ENCODE measurements around the gene PODNL1.
A peak's percentile ranks its signal among the peaks of the same experiment; 100 is the strongest.

PODNL1 gene

DNA sequence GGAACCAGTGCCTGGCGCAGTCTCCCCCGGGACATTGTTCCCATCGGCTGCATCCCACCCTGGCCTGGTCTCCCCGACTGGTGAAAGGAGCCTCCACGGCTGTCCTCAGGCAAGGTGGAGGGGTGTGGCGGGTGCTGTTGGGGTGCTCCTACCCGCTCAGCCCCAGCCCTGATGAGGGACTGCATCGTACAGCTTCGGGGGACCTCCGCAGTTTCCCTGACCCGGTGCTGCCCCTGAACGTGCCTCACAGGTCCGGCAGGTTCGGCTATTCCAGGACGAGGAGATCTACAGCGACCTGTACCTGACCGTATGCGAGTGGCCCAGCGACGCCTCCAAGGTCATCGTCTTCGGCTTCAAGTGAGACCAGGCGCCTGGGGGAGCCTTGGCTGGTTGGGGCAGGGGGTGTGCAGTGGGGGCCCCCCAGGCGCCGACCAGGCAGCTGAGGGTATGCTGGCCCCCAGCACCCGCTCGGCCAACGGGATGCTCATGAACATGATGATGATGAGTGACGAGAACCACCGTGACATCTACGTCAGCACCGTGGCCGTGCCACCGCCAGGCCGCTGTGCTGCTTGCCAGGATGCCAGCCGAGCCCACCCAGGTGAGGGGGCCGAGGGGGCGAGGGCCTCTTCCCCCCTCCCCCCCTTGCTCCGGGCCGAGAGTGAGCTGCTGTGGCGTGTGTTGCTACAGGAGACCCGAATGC lies 17.6 kb upstream of the PODNL1 start:
- TF ChIP-seq, protein P1, sequence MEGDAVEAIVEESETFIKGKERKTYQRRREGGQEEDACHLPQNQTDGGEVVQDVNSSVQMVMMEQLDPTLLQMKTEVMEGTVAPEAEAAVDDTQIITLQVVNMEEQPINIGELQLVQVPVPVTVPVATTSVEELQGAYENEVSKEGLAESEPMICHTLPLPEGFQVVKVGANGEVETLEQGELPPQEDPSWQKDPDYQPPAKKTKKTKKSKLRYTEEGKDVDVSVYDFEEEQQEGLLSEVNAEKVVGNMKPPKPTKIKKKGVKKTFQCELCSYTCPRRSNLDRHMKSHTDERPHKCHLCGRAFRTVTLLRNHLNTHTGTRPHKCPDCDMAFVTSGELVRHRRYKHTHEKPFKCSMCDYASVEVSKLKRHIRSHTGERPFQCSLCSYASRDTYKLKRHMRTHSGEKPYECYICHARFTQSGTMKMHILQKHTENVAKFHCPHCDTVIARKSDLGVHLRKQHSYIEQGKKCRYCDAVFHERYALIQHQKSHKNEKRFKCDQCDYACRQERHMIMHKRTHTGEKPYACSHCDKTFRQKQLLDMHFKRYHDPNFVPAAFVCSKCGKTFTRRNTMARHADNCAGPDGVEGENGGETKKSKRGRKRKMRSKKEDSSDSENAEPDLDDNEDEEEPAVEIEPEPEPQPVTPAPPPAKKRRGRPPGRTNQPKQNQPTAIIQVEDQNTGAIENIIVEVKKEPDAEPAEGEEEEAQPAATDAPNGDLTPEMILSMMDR (IDR thresholded peaks at IDR 0.05) = no peak
- no peak overlapping the region for H3K27ac ChIP-seq
- no peak overlapping the region for H3K4me3 ChIP-seq
- no peak for DNase-seq (ENCODE audit: low spot score)

DNA sequence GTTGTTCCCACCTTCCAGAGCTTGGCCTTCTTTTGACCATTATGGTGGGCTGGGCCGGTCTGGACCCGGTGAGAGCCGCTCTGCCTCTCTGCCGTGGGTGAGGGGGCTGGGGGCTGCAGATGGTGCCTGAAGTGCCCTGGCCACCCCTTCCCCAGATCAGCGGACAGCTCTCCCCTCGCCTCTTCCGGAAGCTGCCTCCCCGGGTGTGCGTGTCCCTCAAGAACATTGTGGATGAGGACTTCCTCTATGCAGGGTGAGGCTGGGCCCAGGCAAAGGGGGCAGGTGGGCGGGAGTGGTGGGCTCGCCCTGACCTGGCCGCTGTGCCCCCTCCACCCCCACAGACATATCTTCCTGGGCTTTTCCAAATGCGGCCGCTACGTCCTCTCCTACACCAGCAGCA lies 16.0 kb upstream of the PODNL1 start:
- TF ChIP-seq, protein P1 (IDR thresholded peaks at IDR 0.05) = no peak
- Histone ChIP-seq H3K27ac (no peak overlapping the region), H3K4me3 (no peak overlapping the region)

DNA sequence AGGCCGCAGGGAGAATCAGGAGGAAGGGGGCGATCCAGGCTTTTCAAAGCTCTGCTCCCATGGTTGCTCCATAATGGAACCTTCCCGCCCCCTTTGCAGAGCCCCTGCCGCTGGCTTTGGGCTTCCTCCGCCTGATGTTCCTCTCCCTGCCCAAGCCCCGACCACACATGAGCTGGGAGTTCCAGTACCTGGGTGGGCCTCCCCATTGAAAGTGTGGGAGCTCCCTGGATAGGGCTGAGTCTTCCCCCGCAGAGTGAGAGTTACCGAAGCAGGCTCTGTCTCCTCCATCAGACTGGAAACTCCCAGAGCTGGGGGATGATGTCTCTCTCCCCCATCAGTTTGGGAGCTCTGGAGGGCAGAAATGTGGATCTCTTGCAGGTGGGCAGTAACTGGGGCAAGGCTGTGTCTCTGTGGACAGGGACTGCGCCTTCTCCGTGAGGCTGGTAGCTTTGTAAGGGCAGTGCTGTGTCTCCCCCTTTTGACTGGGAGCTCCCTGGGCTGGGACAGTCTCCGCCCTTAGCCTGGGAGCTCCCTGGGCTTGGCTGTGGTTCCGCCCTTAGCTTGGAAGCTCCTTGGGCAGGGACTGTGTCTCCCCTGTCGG lies 14.8 kb upstream of the PODNL1 start:
- Histone ChIP-seq H3K27ac (peak overlapping the region; percentile 77 to 95), H3K4me3 (peak overlapping the region; percentile 99)
- TF ChIP-seq, protein P1 (IDR thresholded peaks at IDR 0.05) = no peak
- no peak for DNase-seq (ENCODE audit: low spot score)

More for the DNA sequence above, 16.0 kb upstream of the PODNL1 start:
- DNase-seq (ENCODE audit: low spot score) = no peak

DNA sequence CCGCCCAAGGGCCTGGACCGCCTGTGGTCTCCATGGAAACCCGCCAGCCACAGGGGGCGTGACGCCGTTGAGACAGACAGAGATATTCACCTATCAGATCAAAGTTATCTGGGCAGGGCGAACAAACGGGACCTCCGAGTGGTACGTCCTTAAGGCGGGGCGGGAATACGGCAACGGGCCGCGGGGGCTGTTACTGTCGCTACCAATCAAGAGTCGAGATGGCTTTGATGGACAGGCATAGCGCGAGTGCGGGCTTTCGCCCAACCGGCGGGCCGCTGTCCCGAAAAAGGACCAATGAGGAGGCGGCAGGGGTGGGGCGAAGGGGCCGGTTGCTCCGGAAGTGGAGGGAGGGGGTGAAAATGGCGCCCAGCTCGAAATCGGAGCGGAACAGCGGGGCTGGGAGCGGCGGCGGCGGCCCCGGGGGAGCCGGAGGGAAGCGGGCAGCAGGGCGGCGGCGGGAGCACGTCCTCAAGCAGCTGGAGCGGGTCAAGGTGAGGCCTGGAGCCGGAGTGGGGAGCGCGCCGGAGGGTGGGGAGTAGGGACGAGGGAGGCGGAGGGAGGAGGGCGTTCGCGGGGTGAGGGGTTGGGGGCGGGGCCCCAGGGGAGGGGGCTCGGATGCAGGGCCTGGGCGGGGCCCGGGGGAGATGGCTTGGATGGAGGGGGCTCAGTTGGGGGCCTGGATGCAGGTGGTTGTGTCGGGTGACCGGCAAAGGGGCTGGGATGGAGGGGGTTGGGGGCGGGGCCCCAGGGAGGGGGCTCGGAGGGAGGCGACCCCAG lies 14.1 kb upstream of the PODNL1 start, which contains the start of gene DCAF15:
TSS of gene DCAF15 (plus strand) at position 356 of the 777 bp plus-strand sequence. CDS start at position 360, 4 bp downstream.
- TF ChIP-seq, protein P1 (IDR thresholded peaks at IDR 0.05) = no peak
- Histone ChIP-seq H3K4me3 (peak within 1 kb of the TSS; percentile 99), H3K27ac (peak within 1 kb of the TSS; percentile 77 to 95)
- peak; percentile 100 for DNase-seq (ENCODE audit: low spot score)

DNA sequence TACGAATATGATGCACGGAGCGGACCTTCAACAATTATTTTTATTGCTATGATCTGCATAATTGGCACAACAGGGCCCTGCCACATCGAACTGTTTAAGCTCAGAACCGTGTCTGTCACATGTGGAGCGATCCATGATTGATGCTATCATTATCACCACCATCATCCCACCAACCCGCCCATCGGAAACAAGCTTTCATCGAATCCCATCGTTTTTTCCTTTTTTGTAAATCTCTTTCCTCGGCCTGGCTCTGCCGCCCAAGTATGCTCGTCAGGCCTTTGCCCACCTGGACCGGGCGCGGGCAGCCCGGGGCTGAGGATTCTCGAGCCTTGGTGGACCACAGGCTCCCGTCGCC lies 13.6 kb upstream of the PODNL1 start:
- no peak for DNase-seq (ENCODE audit: low spot score)
- TF ChIP-seq, protein P1 (IDR thresholded peaks at IDR 0.05) = no peak
- Histone ChIP-seq H3K4me3 (peak overlapping the region; percentile 99), H3K27ac (no peak overlapping the region)

DNA sequence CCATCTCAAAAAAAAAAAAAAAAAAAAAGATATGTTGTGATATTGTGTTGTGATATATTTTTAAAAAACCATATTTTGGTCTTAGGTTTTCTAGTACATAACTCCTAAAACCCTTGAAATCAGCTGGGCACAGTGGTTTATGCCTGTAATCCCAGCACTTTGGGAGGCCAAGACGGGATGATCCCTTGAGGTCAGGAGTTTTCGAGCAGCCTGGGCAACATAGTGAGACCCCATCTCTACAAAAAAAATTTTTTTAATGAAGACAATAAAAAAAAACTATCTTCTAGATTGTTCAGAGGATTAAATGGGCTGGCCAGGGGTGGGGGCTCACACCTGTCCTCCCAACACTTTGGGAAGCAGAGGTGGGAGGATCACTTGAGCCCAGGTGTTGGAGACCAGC lies 12.8 kb upstream of the PODNL1 start:
- H3K27ac ChIP-seq = no peak overlapping the region
- DNase-seq (ENCODE audit: low spot score) = no peak
- TF ChIP-seq, protein P1 (IDR thresholded peaks at IDR 0.05) = no peak
- no peak overlapping the region for H3K4me3 ChIP-seq
